UCSD-AML1 (cell line): ENCODE measurements around the gene LRCH1.

Source experiments
- DNase-seq: peaks from one replicate; lab custom pipeline; 2025; ENCODE audit not compliant: unreplicated experiment; lab: John Stamatoyannopoulos, UW

LRCH1 gene

DNA sequence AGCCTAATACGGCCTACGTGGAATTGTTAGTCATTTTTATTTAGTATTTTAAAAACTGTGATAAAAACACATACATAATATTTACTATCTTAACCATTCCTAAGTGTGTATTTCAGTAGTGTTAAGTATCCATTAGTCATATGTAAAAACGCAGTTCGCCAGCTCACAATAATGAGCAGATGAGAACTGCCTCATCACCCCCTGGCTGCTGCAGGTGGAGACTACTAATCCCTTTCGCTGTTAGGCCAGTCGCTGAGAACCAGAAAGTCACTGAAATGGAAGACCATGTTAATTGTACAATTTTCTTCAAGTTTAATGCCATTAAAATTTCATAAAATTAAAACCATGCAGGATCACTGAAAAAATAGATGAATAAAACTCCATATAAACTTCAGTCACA, 242.4 kb downstream of the LRCH1 start:
- DNase-seq = no peak

DNA sequence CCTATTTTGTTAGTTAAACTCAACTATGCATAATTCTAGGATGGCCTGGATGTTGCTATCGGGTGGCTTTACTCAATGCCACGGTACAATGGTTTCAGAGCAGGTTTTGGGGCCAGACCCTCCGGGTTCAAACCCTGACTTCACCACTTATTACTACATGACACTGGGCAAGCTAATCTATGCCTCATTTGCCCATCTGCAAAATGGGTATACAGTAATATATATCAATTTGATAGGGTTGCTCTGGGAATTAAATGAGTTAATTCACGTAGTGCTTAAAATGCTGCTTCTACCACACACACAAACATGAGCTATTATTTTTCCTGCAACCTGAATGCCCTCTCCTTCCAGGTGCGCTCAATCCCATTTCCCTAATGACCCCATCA, 243.2 kb downstream of the LRCH1 start:
- DNase-seq = no peak

DNA sequence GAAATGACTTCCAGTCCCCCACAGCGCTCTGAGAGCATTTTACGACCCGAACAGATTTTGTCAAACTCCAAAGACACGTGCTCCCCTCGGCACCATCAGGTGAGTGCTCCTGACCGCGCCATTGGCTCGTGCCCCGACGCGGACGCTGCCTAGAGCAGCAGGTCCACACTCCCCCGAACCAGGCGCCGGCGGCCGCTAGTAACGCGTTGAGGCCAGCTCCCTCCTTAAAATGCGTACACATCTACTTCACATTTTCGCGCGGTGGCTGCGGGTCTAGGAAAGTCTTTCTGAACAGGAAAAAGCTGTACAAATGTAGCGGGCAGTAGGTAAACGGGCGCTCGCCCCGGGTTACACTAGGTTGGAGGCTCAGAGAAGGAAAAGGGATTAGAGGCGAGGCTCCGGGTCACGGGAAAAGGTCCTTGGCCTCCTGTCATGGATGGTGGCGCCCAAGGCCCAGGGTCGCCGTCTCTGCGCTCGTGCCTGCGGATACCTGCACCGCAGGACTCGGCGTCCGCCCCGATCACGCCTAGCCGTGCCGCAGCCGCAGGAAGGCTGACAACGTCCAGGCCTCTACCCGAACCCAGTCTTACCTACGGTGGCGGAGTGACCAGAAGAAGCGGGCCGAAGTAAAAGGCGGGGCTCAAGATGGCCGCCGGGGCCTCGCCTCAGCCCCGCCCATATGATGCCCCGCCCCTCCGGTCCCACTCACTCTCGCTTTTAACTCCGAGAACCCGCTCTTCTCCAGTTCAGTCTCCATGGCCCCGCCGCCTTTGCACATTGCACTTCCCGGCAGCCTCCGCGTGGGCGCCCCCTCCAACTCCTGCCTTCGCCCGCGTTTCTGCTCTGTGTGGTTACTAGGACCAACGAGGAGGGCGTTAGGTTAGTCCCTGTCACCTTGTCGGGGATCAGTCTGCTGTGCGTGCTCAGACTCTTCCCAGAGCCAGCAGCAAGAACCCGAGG, 243.8 kb downstream of the LRCH1 start, which contains the start of gene ESD:
TSS of gene ESD (minus strand) at position 647 of the 960 bp plus-strand sequence. CDS start 5,748 bp downstream, outside the sequence.
- DNase-seq = peak; percentile 90

DNA sequence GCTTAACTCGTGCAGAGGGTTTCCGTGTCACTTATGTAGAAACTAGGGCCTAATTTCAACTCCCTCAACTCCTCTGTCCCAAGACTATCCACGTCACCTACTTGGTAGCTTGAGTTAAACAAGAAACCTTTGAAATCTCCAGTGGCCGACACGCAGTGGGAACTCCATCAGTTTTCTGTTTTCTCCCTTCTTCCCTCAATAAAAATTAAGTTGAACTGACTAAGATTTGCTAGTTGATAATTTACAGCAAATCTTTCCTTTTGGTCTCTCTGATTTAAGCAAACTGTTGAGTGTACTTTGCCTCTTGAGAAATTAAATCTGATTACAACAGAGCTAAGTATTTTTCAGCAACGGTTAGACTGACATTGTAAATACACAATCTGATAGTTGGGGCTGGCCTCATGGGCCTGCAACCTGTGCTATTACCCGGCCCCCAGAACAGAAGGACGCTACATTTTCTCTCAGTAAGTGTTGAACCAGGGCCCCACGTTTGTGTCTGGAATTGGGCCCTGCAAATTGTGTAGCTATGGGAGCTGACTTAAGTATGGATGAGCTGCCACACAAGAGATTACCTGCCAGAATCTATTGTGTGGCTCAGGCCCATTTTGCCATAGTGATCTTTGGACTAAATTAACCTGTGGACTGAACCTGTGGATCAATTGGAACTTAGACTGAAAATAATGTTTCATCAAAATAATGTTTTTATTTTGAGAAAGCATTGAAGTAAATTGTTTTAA, 244.7 kb downstream of the LRCH1 start:
- no peak for DNase-seq

DNA sequence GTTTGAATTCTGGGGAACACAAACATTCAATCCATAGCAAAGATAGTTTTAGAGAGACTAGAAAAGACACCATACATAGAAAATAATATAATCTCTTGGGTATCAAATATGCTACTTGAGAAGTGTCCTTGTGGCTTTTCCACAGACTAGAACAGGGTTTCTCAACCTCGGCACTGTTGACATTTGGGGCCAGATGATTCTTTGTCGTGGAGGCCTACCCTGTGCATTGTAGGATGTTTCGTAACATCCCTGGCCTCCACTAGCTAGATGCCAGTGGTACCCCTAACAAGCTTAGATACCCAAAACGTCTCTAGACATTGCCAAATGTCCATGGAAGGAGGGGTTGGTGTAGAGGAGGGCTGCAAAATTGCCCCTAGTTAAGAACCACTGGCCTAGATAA, 246.2 kb downstream of the LRCH1 start:
- DNase-seq = no peak

DNA sequence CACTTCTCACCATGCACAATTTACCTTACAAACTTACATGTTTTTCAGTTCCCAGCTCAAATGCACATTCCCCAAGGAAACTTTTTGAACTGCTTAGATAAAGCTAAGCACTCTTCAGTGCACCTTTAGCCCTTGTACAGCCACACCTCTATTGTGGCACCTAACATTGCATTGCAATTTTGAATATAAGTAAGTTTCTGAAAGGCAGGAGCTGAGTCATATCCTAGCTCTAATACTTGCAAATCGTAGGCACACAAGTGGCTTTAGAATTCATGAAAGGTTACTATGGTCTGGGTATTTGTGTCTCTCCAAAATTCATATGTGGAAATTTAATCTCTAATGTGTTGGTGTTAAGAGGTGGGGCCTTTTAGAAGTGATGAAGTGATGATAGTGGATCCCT, 248.9 kb downstream of the LRCH1 start:
- DNase-seq = no peak
